Measurements from ENCODE around the gene ASIP. TPM values are rescaled to one million over a fixed set of nuclear protein-coding genes. Genes with fewer than 3 reads are reported as not detected.

The ASIP gene
- total and polyA plus RNA-seq, 2 of the 13 experiments (the other 11 are each of a cell fraction or from before 2014, with no cell fraction given): not detected

DNA sequence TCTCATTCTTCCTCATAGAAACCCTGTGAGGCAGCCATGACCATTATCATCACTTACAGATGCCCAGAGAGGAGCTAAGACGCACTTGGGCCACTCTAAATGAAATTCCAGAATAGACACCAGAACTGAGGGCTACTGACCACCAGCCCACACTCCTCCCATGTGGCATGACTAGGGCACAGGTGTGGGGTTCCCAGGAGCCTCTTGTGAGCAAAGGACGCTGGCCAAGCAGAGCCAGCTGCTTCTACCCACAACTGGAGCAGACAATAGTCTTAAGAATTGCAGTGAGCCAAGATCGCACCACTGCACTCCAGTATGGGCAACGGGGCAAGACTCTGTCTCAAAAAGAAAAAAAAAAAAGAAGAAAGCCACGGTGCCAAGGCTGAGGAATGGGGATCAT is 51.9 kb downstream of the ASIP start (continued):
- TF ChIP-seq MAZ (IDR thresholded peaks at IDR 0.05; ENCODE audit: borderline replicate concordance, low read depth, low read length) (no peak), MAZ (CRISPR knock-in tag; IDR thresholded peaks at IDR 0.05; ENCODE audit: low read depth) (no peak), ZNF496 (CRISPR knock-in tag; IDR thresholded peaks at IDR 0.05; ENCODE audit: insufficient replicate concordance) (no peak)
- TF ChIP-seq, protein P1, sequence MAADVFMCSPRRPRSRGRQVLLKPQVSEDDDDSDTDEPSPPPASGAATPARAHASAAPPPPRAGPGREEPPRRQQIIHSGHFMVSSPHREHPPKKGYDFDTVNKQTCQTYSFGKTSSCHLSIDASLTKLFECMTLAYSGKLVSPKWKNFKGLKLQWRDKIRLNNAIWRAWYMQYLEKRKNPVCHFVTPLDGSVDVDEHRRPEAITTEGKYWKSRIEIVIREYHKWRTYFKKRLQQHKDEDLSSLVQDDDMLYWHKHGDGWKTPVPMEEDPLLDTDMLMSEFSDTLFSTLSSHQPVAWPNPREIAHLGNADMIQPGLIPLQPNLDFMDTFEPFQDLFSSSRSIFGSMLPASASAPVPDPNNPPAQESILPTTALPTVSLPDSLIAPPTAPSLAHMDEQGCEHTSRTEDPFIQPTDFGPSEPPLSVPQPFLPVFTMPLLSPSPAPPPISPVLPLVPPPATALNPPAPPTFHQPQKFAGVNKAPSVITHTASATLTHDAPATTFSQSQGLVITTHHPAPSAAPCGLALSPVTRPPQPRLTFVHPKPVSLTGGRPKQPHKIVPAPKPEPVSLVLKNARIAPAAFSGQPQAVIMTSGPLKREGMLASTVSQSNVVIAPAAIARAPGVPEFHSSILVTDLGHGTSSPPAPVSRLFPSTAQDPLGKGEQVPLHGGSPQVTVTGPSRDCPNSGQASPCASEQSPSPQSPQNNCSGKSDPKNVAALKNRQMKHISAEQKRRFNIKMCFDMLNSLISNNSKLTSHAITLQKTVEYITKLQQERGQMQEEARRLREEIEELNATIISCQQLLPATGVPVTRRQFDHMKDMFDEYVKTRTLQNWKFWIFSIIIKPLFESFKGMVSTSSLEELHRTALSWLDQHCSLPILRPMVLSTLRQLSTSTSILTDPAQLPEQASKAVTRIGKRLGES (CRISPR knock-in tag; IDR thresholded peaks at IDR 0.05; ENCODE audit: borderline replicate concordance): no peak
- TF ChIP-seq, protein P2, sequence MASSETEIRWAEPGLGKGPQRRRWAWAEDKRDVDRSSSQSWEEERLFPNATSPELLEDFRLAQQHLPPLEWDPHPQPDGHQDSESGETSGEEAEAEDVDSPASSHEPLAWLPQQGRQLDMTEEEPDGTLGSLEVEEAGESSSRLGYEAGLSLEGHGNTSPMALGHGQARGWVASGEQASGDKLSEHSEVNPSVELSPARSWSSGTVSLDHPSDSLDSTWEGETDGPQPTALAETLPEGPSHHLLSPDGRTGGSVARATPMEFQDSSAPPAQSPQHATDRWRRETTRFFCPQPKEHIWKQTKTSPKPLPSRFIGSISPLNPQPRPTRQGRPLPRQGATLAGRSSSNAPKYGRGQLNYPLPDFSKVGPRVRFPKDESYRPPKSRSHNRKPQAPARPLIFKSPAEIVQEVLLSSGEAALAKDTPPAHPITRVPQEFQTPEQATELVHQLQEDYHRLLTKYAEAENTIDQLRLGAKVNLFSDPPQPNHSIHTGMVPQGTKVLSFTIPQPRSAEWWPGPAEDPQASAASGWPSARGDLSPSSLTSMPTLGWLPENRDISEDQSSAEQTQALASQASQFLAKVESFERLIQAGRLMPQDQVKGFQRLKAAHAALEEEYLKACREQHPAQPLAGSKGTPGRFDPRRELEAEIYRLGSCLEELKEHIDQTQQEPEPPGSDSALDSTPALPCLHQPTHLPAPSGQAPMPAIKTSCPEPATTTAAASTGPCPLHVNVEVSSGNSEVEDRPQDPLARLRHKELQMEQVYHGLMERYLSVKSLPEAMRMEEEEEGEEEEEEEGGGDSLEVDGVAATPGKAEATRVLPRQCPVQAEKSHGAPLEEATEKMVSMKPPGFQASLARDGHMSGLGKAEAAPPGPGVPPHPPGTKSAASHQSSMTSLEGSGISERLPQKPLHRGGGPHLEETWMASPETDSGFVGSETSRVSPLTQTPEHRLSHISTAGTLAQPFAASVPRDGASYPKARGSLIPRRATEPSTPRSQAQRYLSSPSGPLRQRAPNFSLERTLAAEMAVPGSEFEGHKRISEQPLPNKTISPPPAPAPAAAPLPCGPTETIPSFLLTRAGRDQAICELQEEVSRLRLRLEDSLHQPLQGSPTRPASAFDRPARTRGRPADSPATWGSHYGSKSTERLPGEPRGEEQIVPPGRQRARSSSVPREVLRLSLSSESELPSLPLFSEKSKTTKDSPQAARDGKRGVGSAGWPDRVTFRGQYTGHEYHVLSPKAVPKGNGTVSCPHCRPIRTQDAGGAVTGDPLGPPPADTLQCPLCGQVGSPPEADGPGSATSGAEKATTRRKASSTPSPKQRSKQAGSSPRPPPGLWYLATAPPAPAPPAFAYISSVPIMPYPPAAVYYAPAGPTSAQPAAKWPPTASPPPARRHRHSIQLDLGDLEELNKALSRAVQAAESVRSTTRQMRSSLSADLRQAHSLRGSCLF (CRISPR knock-in tag; IDR thresholded peaks at IDR 0.05; ENCODE audit: borderline replicate concordance): no peak

Measured in HepG2 (cell line).